CD4-positive, alpha-beta memory T cell (primary cell): ENCODE results near the gene CCNQ. TPM values are rescaled to one million over a fixed set of nuclear protein-coding genes. Genes with fewer than 3 reads are reported as not detected.

Experiments used
- CTCF ChIA-PET: fragments of 350-600 bp; sonication (Branson Sonifier 250); formaldehyde crosslinking; loops from one replicate; lab custom pipeline; 2021; ENCODE audit warnings: inconsistent platforms; ENCODE audit not compliant: partially characterized antibody; lab: Charles Lee
- POLR2A ChIA-PET: fragments of 350-600 bp; sonication (Branson Sonifier 250); formaldehyde crosslinking; loops from one replicate; lab custom pipeline; 2021; ENCODE audit not compliant: partially characterized antibody; lab: Charles Lee
- DNase-seq, 5 donors: peaks; one replicate each; pipeline versions ENCODE4 v3.0.0 to v3.0.0-alpha.2; 2020 to 2022; ENCODE audit warnings: mixed read lengths in 1 of 5
- H3K27ac ChIP-seq: one replicate; pipeline ENCODE4 v1.7.0; 2013; ENCODE audit warnings: low read depth, low read length
- H3K27me3 ChIP-seq: 2 replicates; pipeline ENCODE4 v1.7.0; 2013; ENCODE audit warnings: mild to moderate bottlenecking, low read length, moderate library complexity; ENCODE audit not compliant: insufficient read depth
- H3K36me3 ChIP-seq: 2 replicates; pipeline ENCODE4 v1.7.0; 2013; ENCODE audit warnings: mild to moderate bottlenecking, low read length, moderate library complexity; ENCODE audit not compliant: insufficient read depth
- H3K4me1 ChIP-seq: 2 replicates; pipeline ENCODE4 v1.7.0; 2013; ENCODE audit warnings: mild to moderate bottlenecking, low read length, moderate library complexity; ENCODE audit not compliant: insufficient read depth
- H3K4me3 ChIP-seq, 2 donors: one replicate each; pipeline ENCODE4 v1.7.0; 2013; ENCODE audit warnings: low read length in 2 of 2, mild to moderate bottlenecking in 1 of 2
- H3K9me3 ChIP-seq, 2 donors: one replicate each; pipeline ENCODE4 v1.7.0; 2013; ENCODE audit warnings: low read length in 2 of 2, control low read depth in 1 of 2; ENCODE audit not compliant: control insufficient read depth in 1 of 2
- H3K27ac Mint-ChIP-seq, 7 donors: one replicate each; pipeline ENCODE4 v1.8.0; 2020 to 2021; ENCODE audit warnings: mixed read lengths in 7 of 7, mild to moderate bottlenecking in 6 of 7, inconsistent platforms in 3 of 7, moderate library complexity in 3 of 7
- H3K27me3 Mint-ChIP-seq, 2 donors: one replicate each; pipeline ENCODE4 v1.8.0; 2020 to 2021; ENCODE audit warnings: mixed read lengths in 2 of 2
- H3K36me3 Mint-ChIP-seq, 2 donors: one replicate each; pipeline ENCODE4 v1.8.0; 2020 to 2021; ENCODE audit warnings: mixed read lengths in 2 of 2, inconsistent platforms in 1 of 2, mild to moderate bottlenecking in 1 of 2
- H3K4me1 Mint-ChIP-seq, 4 donors: one replicate each; pipeline ENCODE4 v1.8.0; 2020 to 2021; ENCODE audit warnings: mixed read lengths in 4 of 4, mild to moderate bottlenecking in 1 of 4
- H3K4me3 Mint-ChIP-seq, 8 donors: one replicate each; pipeline ENCODE4 v1.8.0; 2020 to 2021; ENCODE audit warnings: mixed read lengths in 8 of 8, mild to moderate bottlenecking in 7 of 8, moderate library complexity in 6 of 8, inconsistent platforms in 3 of 8
- H3K9me3 Mint-ChIP-seq, 8 donors: one replicate each; pipeline ENCODE4 v1.8.0; 2020 to 2021; ENCODE audit warnings: mixed read lengths in 8 of 8, mild to moderate bottlenecking in 5 of 8, inconsistent platforms in 3 of 8, moderate library complexity in 1 of 8
- intact Hi-C: fragments of 100-400 bp; cut with micrococcal nuclease; formaldehyde crosslinking; loops from one replicate; pipeline ENCODE4 v1.15.1; 2023
- polyA plus RNA-seq, 2 donors: library from polyadenylated mRNA; unstranded; fragments of 300-500 nt; fragmentation: Illumina TruSeq; gene quantifications; one replicate each; pipeline ENCODE4 v1.2.3, GENCODE V29; 2021
- total RNA-seq, 2 experiments: library from RNA; stranded (reverse); gene quantifications; one replicate each; pipeline ENCODE4 v1.2.3, GENCODE V29; 2021

The CCNQ gene
- total and polyA plus RNA-seq, 4 experiments from 2014 or later, result 26.1 to 53.6 (median 38.8) TPM

DNA sequence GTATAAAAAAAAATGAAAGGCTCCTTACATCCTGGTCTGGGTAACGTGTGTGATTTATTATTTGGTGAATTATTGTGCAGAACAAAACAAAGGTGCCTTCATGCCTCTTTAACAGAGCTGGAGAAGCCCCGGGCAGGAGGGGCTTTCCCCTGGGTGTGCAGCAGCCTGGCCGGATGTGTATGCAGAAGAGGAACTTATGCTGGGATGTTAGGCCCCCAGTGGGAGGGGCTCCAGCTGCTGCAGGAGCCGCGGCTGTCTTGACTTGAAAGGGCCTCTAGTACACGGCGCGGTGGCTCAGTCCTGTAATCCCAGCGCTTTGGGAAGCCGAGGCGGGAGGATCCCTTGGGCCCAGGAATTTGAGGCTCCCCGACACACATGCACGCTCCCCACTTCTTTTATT is 16.0 kb downstream of the CCNQ start:
- no peaks in the 10 kb centered on the region for H3K36me3 ChIP-seq
- H3K4me1 ChIP-seq, result peaks cover 22% of the 10 kb centered on the region
- H3K4me1 Mint-ChIP-seq, result peaks cover 8 to 37% (median 19%) of the 10 kb centered on the region in 4 donors
- H3K36me3 Mint-ChIP-seq, result peaks cover 3 to 9% of the 10 kb centered on the region in 2 donors
- ChIA-PET CTCF (interaction anchor here (1.0 to 1.1 kb wide), 2 partner anchors 23 to 27 kb away, joined by 3 read pairs; no protein-coding TSS in a partner anchor), POLR2A (interaction anchor here (1.1 to 2.0 kb wide), 4 partner anchors 9 to 17 kb away, joined by 3 to 11 read pairs (median 4); partner anchors contain the start of gene CCNQ)
- peak; percentile 50 to 84 (median 67) for DNase-seq
- H3K4me3 ChIP-seq, result no peak overlapping the region
- intact Hi-C loops, result loop anchor here (2.0 kb wide), 1 partner anchor 16 kb away; the partner anchor contains the start of gene CCNQ
- H3K27ac ChIP-seq, result peak overlapping the region; percentile 35
- no peaks in the 10 kb centered on the region for H3K9me3 ChIP-seq
- no peaks in the 10 kb centered on the region for H3K27me3 ChIP-seq
- H3K27ac Mint-ChIP-seq, result peak overlapping the region; percentile 44 to 87 (median 69)
- H3K9me3 Mint-ChIP-seq, result peaks cover 0 to 4% (median 0%) of the 10 kb centered on the region in 8 donors
- peak overlapping the region; percentile 4 to 78 (median 74) for H3K4me3 Mint-ChIP-seq
- H3K27me3 Mint-ChIP-seq, result no peaks in the 10 kb centered on the region

DNA sequence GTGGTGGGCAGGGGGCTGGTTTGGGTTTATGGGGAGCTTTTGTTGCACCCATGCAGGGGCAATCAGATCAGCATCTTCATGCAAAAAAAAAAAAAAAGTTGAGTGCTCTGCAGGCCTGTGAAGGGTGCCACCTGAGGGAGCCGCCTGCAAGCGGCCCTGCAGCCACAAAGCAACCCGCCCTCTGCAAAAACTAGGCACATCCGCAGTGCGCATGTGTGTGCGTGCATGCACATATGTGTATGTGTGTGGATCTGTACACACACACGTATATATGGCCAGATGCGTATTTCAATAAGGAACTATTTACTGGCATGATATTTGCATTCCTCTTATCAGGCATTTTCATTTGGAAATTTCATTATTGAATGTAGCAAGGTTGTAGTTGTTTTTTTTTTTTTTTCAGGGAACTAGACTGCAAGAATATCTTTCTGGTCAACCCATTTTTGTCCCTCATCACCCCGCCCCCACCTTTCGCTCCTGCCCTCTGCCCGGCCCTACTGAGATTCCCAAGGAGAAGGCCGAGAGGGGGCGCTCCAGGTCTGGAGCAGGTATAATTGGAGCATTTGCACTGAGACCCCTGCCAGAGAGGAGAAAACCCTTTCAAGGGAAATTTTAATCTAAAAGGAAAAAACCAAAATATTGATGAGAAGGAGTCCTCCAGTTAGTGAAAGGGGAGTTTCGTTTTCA is 18.1 kb downstream of the CCNQ start:
- intact Hi-C loops, result no loop called here
- H3K36me3 Mint-ChIP-seq, result peaks cover 0 to 3% of the 10 kb centered on the region in 2 donors
- ChIA-PET CTCF (interaction anchor here (1.3 kb wide), 1 partner anchor 17 kb away, joined by 3 read pairs; no protein-coding TSS in a partner anchor), POLR2A (no interaction called here)
- H3K27me3 Mint-ChIP-seq, result no peaks in the 10 kb centered on the region
- no peak overlapping the region for H3K27ac Mint-ChIP-seq
- peaks cover 0 to 3% (median 0%) of the 10 kb centered on the region in 8 donors for H3K9me3 Mint-ChIP-seq
- no peaks in the 10 kb centered on the region for H3K9me3 ChIP-seq
- H3K4me1 ChIP-seq, result peaks cover 22% of the 10 kb centered on the region
- peak in 1 of 5 donors; percentile 18 for DNase-seq
- no peak overlapping the region for H3K27ac ChIP-seq
- peak overlapping the region in 1 of 8 donors; percentile 47 for H3K4me3 Mint-ChIP-seq
- H3K27me3 ChIP-seq, result no peaks in the 10 kb centered on the region
- no peak overlapping the region for H3K4me3 ChIP-seq
- no peaks in the 10 kb centered on the region for H3K36me3 ChIP-seq
- H3K4me1 Mint-ChIP-seq, result peaks cover 7 to 37% (median 19%) of the 10 kb centered on the region in 4 donors

DNA sequence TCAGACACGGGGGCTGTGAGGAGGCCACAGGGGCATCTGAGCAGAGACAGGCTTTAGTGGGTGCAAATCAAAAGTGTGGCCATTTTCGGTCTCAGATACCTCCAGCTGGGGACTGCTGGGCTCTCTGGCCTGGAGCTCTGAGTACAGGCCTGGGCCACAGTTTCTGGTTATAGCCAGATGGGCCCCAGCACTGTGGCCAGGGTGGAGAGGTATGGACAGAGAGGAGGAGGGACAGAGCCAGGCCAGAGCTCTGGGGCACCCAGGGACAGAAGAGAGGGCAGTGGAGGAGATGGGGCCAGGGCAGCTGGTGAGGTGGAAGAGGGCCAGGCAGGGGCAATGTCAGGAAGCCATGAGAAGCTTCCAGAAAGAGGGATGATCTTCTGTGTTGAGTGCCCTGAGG is 20.1 kb downstream of the CCNQ start:
- H3K4me1 Mint-ChIP-seq, result peaks cover 6 to 35% (median 19%) of the 10 kb centered on the region in 4 donors
- peaks cover 0 to 3% (median 0%) of the 10 kb centered on the region in 8 donors for H3K9me3 Mint-ChIP-seq
- CTCF ChIA-PET, result interaction anchor here (0.5 to 1.4 kb wide), 3 partner anchors 21 to 79 kb away, joined by 3 to 4 read pairs (median 3); no protein-coding TSS in a partner anchor
- Histone ChIP-seq H3K4me1 (peaks cover 21% of the 10 kb centered on the region), H3K4me3 (no peak overlapping the region), H3K27ac (no peak overlapping the region), H3K36me3 (no peaks in the 10 kb centered on the region), H3K9me3 (no peaks in the 10 kb centered on the region), H3K27me3 (no peaks in the 10 kb centered on the region)
- intact Hi-C loops, result no loop called here
- DNase-seq, result no peak
- no peaks in the 10 kb centered on the region for H3K27me3 Mint-ChIP-seq
- POLR2A ChIA-PET, result no interaction called here
- H3K4me3 Mint-ChIP-seq, result no peak overlapping the region
- peaks cover 0 to 3% of the 10 kb centered on the region in 2 donors for H3K36me3 Mint-ChIP-seq
- peak overlapping the region in 3 of 7 donors; percentile 30 to 73 (median 35) for H3K27ac Mint-ChIP-seq

DNA sequence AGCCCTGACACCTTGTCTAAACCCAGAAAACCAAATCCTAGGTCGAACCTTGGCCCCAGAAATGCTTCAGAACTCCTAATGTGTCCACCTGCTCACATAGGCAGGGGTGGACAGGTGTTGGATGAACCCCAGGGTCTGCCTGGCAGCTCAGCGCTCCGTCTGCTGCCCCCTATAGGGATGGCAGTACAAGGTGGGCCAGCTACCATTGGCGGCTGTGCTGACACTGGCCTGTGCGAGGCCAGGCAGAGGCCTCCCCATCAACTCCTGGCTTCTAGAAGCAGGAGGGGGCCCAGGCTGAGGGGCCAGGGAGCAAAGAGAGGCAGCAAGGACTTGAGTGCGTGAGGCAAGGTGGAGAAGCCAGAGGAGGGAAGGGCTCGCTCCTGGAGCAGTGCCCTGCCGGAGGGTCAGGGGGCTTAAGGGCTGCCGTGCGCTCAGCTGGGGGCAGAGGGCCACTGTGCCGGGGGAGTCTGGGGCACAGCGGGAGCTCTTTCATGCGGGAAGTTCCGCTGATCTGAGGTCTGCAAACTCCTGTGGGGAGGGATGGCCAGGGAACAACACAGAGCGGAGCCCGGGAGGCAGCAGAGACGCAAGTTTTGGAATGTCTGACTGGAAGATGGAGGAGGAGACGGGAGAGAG is 20.6 kb downstream of the CCNQ start:
- CTCF ChIA-PET, result interaction anchor here (0.5 to 1.6 kb wide), 4 partner anchors 21 to 79 kb away, joined by 3 to 4 read pairs (median 3); no protein-coding TSS in a partner anchor

DNA sequence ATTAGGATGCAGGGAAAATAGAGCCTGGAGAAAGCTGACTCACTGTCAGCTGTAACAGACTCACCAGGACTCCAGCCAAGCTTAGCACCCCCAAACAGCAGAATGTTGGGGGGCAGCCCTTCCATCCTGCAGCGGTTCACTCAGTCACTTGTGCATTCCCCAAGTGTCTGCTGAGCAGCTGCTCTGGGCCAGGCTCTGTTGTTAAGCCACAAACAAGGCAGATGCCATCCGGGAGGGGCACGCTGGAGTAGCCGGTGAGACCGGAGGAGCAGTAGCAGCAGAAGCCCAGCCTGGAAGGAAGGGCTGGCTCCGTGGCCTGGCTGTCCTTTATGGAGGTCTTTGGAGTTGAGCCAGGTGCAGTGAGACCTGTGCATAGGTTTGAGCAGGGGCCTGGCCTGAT is 22.0 kb downstream of the CCNQ start:
- no peaks in the 10 kb centered on the region for H3K36me3 ChIP-seq
- ChIA-PET POLR2A (no interaction called here), CTCF (interaction anchor here (1.6 kb wide), 1 partner anchor 33 kb away, joined by 3 read pairs; no protein-coding TSS in a partner anchor)
- H3K36me3 Mint-ChIP-seq, result no peaks in the 10 kb centered on the region
- peaks cover 0 to 16% (median 4%) of the 10 kb centered on the region in 4 donors for H3K4me1 Mint-ChIP-seq
- no peak overlapping the region for H3K27ac Mint-ChIP-seq
- H3K9me3 Mint-ChIP-seq, result no peaks in the 10 kb centered on the region
- intact Hi-C loops, result no loop called here
- H3K27ac ChIP-seq, result no peak overlapping the region
- peaks cover 2% of the 10 kb centered on the region for H3K4me1 ChIP-seq
- no peak overlapping the region for H3K4me3 ChIP-seq
- H3K27me3 Mint-ChIP-seq, result no peaks in the 10 kb centered on the region
- no peak overlapping the region for H3K4me3 Mint-ChIP-seq
- no peaks in the 10 kb centered on the region for H3K9me3 ChIP-seq
- H3K27me3 ChIP-seq, result no peaks in the 10 kb centered on the region
- no peak for DNase-seq

More for the DNA sequence above, 20.6 kb downstream of the CCNQ start:
- no peak overlapping the region for H3K27ac ChIP-seq
- H3K27ac Mint-ChIP-seq, result no peak overlapping the region
- no peaks in the 10 kb centered on the region for H3K36me3 ChIP-seq
- POLR2A ChIA-PET, result no interaction called here
- DNase-seq, result no peak
- intact Hi-C loops, result no loop called here
- H3K9me3 Mint-ChIP-seq, result no peaks in the 10 kb centered on the region
- H3K4me3 Mint-ChIP-seq, result peak overlapping the region in 1 of 8 donors; percentile 17
- H3K27me3 Mint-ChIP-seq, result no peaks in the 10 kb centered on the region
- H3K27me3 ChIP-seq, result no peaks in the 10 kb centered on the region
- H3K4me3 ChIP-seq, result no peak overlapping the region
- H3K36me3 Mint-ChIP-seq, result peaks cover 0 to 3% of the 10 kb centered on the region in 2 donors
- peaks cover 6 to 29% (median 14%) of the 10 kb centered on the region in 4 donors for H3K4me1 Mint-ChIP-seq
- peaks cover 15% of the 10 kb centered on the region for H3K4me1 ChIP-seq
- no peaks in the 10 kb centered on the region for H3K9me3 ChIP-seq

DNA sequence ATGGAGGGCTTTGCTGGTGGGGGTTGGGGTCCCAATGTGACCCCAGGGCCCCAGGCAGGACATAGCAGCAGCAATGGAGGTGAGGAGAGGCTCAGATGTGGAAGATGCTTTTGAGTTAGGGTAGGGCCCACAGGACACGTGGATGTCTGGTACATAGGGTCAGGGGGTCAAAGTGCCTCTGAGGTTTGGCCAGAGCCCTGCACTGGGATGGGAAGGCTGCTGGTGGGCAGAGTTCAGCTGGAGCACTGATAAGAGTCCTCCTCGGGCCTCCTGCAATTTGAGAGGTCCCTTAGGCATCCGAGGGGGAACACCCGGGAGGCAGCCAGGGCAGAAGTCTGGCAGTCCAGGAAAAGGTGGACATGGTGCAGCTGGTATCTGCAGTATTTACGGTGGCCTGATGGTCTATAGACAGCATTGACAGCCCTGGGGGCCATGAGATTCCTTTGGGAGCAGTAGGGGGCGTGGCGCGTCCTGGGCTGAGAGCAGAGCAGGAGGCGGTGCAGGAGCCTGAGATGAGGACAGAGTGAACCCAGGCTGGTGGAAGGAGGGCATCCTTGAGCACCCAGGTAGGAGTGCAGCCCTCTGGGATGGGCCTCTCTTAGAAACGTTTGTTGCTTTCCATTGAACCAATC is 22.6 kb downstream of the CCNQ start:
- no peaks in the 10 kb centered on the region for H3K9me3 Mint-ChIP-seq
- no peaks in the 10 kb centered on the region for H3K27me3 Mint-ChIP-seq
- ChIA-PET POLR2A (no interaction called here), CTCF (no interaction called here)
- H3K36me3 ChIP-seq, result no peaks in the 10 kb centered on the region
- no peak overlapping the region for H3K4me3 Mint-ChIP-seq
- H3K27ac Mint-ChIP-seq, result no peak overlapping the region
- DNase-seq, result no peak
- intact Hi-C loops, result no loop called here
- no peaks in the 10 kb centered on the region for H3K36me3 Mint-ChIP-seq
- no peaks in the 10 kb centered on the region for H3K9me3 ChIP-seq
- H3K27me3 ChIP-seq, result no peaks in the 10 kb centered on the region
- H3K4me1 Mint-ChIP-seq, result peaks cover 0 to 11% (median 4%) of the 10 kb centered on the region in 4 donors
- no peaks in the 10 kb centered on the region for H3K4me1 ChIP-seq
- H3K4me3 ChIP-seq, result no peak overlapping the region
- H3K27ac ChIP-seq, result no peak overlapping the region
